Fibroblast of the conjunctiva (primary cell): Measurements from ENCODE around the gene KDM2A.
"Not testable (repeated sequence)": the region's sequence is repeated elsewhere in the genome, so short reads cannot be mapped to it uniquely, and the experiment has no call there.

Experiments
- DNase-seq: peaks from one replicate; pipeline ENCODE4 v3.0.0-alpha.2; 2010; ENCODE audit warnings: low read depth

KDM2A gene

DNA sequence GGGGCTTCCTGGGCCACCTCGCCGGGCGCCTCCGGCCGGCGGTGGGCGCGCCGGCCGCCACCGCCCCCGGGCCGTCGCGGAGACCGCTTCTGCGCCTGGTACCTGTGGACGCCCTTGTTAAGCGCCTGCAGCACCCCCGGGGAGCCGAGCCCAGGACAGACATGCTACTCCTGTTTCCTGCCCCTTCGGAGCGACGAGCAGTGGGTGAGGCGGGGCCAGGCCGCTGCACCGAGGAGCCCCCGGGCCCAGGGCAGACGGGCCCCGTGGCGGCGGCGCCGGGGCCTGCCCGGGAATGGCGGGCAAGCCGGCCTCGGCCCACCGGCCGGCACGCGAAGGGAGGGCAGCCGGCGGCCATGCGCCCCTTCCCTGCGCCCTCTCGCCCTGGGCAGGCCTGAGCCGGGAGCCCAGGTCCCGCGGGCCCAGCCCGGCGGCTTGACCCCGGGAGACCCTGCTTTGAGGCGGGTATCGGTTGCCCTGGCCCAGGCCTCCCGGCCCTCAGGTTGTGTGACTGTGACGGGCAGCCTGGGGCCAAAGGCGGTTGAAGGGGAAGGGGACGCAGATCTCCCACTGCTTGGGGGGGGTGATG, 789 bp upstream of the KDM2A start:
- no peak for DNase-seq

DNA sequence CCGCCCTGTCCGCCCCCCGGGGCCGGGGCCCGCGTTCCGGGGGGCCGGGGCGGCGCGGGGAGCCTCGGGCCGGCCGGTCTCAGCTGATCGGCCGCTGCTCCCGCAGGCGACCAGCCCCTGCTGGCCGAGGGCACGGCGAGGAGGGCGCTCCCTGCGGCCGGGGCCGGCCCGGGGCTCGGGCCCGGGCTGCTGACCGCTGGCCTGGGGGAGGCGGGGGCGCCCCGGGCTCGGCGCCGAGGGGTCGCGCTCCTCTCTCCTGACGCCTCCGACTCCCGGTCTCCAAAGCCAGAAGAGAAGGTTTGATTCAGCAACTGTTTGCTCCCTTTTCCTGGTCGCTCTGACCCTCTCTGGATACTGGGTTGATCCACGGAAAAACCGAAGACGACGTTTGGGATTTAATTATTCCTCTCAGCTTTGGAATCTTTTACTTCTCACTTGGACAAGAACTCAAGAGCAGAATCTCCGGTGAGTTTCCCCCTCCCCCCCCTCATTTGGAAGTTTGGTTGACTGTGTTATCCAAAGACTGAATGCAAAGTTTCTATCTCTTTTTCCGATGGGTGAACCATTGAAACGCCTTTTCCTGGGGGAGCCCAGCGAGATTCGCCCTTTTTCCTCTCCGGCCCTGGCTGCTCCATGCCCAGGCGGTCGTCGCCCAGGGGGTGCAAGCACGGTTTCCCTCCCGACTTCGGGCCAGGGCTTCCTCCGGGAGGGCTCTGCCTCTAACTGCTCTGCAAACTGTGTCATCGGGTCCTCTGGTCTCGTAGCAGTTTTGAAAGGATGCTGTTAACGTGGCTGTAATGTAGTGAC, 725 bp downstream of the KDM2A start:
- DNase-seq = no peak

DNA sequence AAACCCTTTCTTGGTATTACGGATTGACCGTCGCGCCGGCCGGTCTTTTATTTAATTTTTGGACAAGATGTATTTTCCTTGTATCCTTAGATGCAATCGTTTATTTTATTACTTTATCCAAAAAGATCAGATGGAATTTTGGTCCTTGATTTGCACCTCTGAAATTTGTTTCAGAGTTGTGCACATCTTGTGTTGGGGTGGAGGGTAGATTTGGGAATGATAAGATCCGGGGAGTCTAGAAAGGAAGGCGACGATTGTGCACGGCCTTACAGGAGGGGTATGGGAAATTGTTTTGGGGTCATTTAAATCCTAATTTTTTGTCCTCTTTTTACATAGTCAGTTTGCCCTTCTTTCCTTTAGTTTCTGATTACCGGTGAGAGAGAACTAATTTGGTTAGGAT, 1.4 kb downstream of the KDM2A start:
- DNase-seq = no peak

DNA sequence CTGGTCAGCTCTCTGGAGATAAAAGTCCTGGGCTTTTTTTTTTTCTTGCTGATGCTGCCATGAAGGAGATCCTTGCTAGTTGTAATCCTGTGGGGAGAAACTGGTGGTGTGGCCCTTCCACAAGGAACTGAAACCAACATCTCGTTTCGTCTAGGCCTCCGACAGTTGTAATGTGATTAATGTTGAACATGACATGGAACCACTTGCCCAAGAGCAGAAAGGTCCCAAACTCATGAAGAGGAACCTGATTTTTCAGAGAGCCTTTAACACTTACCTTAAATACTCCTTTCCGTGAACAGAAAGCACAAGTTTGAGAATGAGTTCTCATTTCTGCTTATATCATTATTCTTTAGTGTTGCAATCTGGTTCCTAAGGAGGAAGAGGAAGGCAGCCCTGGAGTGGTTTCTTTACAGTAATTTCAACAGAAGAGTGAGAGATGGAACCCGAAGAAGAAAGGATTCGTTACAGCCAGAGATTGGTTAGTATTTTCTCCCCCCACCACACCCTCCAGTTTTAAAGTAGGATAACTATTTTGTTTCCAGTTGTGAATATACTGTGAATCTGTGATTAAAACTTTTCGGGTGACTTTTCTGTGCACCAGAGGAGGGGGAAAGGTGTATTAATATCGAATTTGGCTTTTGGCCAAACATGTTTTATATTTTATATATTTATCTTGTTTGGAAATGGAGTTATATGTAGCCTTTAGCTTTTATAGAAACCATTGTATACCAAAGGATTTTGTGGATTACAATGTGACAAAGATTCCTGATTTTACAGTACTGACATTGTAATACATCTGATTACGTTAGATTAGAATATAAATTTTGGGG, 2.0 kb downstream of the KDM2A start:
- DNase-seq = no peak

DNA sequence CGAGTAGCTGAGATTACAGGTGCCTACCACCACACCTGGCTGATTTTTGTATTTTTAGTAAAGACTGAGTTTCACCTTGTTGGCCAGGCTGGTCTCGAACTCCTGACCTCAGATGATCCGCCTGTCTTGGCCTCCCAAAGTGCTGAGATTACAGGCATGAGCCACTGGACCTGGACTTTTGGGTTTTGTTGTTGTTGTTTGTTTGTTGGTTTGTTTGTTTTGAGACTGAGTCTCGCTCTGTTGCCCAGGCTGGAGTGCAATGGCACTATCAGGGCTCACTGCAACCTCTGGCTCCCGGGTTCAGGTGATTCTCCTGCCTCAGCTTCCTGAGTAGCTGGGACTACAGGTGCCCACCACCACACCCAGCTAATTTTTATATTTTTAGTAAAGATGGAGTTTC, 4.7 kb downstream of the KDM2A start:
- DNase-seq = not testable (repeated sequence)

DNA sequence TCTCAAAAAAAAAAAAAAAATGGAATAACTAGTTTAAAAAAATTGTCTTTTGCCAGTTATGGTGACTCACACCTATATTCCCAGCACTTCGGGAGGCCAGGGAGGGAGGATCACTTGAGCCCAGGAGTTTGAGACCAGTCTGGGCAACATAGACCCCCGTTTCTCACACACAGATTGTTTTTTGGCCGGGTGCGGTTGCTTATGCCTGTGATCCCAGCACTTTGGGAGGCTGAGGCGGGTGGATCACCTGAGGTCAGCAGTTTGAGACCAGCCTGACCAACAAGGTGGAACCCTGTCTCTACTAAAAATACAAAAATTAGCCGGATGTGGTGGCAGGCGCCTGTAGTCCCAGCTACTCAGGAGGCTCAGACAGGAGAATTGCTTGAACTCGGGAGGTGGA, 7.2 kb downstream of the KDM2A start:
- not testable (repeated sequence) for DNase-seq

DNA sequence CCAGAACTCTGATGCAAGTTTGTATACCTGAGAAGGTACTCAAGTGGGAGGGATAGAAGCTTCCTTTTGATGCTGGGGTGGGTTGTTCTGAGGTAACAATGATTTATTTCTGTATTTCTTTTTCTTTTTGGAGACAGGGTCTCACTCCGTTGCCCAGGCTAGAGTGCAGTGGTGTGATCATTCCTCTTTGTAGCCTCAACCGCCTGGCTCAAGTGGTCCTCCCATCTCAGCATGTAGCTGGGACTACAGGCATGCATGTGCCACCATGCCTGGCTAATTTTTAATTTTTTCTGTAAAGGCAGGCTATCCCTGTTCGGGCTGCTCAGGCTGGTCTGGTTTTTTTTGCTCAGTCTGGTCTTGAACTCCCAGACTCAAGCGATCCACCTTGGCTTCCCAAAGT, 7.9 kb downstream of the KDM2A start:
- no peak for DNase-seq

DNA sequence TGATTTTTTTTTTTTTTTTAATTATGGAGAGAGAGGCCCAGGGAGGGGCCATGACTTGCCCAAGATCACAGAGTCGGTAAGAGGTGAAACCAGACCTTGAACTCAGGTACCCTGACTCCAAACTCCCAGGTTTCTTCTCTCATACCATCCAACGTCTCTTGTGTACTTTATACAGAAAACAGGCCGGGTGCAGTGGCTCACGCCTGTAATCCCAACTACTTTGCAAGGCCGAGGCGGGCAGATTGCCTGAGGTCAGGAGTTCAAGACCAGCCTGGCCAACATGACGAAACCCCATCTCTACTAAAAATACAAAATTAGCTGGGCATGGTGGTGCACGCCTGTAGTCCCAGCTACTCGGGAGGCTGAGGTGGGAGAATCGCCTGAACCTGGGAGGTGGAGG, 11.8 kb downstream of the KDM2A start:
- not testable (repeated sequence) for DNase-seq

DNA sequence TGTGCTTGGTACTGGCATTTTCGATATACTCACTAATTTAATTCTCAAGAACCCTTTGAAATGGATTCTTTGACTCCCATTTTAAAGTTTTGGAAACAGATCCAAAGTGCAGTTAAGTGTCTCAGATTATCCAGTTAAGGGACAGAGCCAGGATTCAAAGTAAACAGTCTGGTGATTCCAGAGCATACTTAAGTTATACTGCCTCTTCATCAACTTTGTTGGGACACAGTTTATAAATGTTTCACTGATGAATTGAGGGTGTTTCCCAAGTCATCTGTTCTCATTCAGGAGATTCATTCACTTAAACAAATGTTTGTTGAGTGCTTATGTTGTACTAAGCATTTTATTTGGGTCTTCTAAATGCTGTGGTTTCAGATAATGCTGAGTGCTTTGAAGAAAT, 17.1 kb downstream of the KDM2A start:
- no peak for DNase-seq

DNA sequence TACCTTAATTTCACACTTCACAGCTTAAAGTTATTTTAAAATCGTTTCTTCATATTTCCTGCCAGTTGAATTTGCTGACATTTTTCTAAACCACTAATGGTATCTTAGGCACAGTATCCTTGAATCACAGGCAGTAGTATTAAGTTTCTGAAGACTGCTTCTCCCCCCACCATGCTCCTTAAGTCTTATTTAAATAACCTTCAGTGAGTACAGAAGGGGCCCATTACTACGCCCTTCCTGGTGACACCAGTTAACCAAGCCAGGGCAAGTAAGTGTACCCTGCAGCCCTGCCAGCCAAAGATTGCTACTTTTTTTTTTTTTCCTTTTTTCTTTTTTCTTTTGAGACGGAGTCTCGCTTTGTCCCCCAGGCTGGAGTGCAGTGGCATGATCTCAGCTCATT, 19.9 kb downstream of the KDM2A start:
- no peak for DNase-seq

DNA sequence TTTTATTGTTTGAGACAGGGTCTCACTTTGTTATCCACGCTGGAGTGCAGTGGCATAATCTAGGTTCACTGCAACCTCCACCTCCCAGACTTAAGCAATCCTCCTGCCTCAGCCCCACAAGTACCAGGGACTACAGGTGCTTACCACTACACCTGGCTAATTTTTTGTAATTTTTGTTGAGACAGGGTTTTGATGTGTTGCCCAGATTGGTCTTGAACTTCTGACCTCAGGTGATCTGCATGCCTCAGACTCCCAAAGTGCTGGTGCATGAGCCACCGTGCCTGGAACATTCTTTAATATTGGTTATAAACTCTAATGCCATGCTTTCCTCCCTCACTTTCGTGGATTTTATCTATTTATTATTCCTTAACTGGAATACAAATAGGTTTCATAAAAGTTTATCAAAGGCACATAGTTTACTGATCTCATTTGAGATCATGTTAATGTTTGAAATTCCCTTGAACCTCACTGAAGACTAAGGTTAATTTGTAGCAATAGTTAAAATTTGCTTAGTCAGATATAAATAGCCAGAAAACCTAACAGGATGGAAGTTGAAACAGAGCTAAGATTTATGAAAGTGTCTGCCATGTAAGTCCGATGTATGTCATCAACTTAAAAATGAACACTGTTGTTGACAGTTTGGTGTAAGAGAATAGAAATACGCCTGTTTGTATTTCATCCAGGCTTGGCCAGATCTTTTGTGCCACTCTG, 27.6 kb downstream of the KDM2A start:
- no peak for DNase-seq

DNA sequence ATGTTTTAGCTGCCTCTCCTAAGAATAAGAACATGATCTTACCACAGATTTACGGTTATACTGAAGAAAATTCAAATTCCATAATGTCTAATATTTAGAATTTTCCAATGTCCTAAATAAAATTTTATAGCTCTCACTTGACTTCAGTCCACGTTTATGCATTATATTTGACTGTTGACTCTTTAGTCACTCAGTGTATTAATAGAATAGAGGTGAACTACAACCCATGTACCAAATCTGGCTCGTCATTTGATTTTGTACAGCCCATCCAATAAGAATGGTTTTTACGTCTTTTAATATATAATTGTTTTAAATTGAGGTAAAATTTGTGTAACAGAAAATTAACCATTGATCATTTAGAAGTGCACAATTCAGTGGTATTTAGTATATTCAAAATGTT, 34.9 kb downstream of the KDM2A start:
- no peak for DNase-seq

DNA sequence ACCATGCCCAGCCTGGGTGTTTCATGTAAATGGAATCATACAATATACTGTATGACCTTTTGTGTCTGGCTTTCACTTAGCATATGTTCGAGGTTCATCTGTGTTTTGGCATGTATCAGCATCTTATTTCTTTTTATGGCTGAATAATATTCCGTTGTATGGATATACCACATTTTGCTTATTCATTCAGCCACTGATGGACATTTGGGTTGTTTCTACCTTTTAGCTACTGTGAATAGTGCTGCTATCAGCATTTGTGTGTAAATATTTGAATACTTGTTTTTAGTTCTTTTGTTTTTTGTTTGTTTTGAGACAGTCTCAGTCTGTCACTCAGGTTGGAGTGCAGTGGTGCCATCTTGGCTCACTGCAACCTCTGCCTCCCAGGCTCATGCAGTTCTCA, 35.7 kb downstream of the KDM2A start:
- no peak for DNase-seq

DNA sequence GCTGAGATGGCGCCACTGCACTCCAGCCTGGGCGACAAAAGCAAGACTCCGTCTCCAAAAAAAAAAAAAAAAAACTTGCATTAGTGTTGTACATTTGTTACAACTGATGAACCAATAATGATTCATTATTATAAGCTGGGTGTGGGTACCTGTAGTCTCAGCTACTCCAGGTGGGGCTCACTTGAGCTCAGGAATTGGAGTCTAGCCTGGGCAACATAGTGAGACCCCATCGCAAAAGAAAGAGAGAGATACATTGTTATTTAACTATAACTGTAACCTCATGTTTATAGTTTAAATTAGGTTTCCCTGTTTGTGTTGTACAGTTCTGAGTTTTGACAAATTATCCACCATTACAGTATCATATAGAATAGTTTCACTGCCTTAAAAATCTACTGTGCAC, 38.6 kb downstream of the KDM2A start:
- no peak for DNase-seq

DNA sequence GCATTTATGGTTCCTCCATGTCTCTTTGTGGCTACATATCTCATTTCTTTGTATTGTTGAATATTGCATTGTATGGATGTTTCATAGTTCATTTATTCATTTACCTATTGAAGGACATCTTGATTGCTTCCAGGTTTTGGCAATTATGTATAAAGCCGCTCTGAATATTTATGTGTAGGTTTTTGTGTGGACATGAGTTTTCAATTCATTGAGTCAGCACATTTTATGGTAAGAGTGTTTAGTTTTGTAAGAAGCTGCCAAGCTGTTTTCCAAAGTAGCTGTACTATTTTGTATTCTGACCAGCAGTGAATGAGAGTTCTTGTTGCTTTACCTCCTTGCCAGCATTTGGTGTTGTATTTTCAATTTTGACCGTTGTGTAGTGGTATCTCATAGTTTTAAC, 39.2 kb downstream of the KDM2A start:
- peak; percentile 20 for DNase-seq

DNA sequence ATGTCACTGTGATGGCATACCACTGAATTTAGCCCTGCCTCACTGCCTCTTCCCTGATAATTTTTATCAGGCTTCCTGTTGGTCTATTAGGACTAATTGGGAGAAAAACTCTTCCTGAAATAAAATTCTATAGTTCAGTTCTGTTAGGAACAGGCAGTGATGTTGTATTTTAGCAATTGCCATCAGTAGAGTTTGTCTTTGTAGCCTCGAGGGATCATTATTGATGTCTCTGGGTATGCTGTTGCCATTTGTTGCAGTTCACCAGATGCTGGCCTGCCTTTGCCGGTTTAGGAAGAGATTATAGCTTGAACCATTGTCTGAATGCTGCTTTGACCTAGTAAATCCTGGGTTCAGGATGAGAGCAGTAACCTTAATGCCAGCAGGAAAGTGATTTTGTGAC, 41.0 kb downstream of the KDM2A start:
- no peak for DNase-seq

DNA sequence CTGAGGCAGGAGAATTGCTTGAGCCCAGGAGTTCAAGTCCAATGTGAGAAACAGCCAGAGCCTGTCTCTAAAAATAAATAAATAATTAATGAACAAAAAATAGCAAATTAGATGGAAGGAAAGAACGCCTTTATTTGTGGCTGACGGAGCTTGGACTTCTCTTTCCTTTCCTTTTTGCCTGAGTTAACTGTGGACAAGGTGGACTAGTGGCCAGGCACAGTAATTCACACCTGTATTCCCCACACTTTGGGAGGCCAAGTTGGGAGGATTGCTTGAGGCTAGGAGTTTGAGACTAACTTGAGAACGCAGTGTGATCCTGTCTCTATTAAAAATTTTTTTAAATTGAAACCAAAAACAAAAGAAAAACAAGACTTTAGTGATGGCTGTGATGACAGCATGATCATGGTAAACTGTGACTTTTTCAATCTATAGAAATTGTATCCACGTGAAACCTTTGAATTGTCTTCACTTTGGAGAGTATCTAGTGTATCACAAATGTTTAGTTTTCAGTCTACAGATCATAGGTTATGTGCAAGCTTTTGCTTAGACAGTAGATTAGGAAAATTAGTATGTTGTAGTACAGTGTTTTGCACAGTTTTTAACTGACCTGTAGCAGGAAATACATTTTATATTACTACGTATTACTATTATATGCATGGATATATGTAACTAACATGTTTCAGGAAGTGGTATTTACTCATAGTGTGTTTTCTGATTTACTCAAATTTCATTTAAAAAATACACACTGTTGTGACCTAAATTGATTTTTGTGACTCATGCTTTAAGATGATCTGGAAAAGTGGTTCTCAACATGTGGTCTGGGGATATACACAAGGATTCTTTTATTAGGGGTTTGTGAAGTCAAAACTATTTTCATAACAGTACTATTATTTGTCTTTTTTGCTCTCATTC, 42.1 kb downstream of the KDM2A start:
- DNase-seq = no peak

DNA sequence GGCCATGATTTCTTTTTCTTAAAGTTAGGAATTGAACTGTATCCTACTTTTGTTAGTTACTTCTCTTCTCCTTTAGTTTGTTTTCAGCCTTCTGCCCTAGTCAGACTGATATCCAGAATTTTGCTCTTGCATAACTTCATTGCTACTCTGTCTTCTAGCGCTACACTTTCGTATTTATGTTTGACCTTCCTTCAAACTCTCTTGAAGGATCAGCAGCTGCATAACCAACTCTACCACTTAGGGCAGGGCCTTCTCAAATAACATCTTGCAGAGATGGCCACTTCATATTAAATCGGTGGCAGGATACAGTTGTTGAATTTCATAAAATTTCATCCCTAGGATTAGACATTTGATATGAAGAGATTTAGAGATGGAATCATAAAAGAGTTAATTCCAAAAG, 43.9 kb downstream of the KDM2A start:
- DNase-seq = no peak

DNA sequence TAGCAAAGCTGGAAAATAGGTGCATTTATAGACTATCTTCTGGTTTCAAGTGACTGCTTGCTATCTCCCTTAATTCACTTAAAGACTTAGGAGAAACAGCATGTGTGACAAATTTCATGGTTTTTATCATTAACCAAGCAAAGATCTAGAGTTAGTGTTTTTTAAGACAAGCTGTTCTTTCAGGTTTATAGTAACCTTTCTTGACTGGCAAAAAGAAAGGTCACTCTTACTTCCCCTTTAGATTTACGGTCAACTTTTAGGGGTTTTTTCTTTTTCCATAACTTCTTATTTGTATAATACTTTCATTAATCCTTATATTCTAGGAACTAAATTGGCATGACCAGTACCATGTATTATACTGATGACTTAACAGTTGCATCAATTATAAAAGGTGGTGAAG, 46.6 kb downstream of the KDM2A start:
- no peak for DNase-seq

DNA sequence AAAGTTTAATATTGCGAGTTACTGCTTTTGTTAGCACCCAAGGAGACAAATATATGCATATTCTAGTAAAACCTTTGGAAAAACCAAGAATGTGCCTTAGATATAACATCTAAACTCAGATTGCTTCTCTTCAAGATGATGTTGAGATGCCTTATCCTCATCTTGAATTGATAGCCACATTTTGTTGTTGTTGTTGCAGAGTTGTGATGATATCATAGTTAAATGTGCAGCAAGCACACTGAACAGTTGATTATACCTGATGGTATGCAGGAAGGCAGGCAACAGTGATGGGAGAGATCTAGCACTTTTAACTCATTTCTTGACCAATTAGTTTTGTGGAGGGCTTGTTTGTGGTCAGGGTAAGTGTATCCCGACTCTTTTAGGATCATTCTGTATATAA, 48.0 kb downstream of the KDM2A start:
- DNase-seq = no peak

DNA sequence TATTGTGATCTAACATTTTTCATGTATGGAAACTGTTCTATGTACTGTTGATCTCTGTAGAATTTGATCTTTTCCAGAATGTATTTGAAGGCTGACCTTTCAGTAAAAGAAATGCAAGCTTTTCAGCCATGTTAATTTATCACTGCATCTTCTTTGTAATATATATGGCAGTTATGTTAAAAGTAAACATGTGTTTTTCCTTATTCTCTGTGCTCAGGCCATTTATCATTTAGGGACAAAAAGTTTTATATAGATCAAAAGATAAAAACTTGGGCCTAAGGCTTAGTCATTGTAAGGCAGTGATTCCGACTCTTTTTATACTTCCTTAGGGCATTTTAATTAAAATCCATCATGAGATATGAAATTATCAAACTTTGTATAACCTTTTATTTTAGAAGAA, 48.7 kb downstream of the KDM2A start:
- no peak for DNase-seq
